GM19438 (cell line): Measurements from ENCODE around the gene RASSF1.
"Not testable (repeated sequence)": the region's sequence is repeated elsewhere in the genome, so short reads cannot be mapped to it uniquely, and the experiment has no call there.

Experiments
- ATAC-seq: cut with Tn5 transposase; IDR thresholded peaks from one replicate; pipeline ENCODE4 v1.9.1; 2021; ENCODE audit warnings: low read depth; ENCODE audit not compliant: unreplicated experiment

The RASSF1 gene

DNA sequence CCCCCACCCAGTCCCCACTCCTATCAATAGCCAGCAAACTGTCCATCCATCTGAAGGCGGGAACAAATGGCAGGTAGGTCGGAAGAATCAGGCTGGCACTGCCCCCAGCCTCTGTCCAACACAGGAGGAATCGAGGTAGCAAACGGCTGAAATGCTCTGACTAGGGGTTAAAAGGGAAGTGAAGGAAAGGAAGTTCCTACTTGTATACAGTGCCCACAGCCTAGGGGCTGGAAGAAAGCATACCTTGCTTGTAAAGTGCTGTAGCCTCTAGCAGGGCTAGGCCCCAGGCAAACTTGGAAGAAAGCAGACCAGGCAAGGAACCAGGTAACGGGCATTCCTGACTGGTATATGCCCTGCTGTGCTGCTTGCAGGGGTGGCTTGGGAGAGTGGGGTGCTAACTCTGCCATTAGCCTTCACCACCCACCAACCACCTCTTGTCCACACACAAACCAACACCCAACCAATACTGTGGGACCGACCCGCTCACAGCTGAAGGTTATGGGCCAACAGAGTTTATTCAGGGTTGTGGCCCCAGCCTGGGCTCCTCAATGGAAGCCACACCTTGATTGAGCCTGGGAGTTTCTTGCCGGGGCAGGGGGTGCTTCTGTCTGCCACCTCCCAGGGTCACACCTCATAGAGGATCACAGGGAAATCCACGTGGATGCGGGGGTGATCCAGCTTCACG, 15.0 kb downstream of the RASSF1 start:
- ATAC-seq = no peak

DNA sequence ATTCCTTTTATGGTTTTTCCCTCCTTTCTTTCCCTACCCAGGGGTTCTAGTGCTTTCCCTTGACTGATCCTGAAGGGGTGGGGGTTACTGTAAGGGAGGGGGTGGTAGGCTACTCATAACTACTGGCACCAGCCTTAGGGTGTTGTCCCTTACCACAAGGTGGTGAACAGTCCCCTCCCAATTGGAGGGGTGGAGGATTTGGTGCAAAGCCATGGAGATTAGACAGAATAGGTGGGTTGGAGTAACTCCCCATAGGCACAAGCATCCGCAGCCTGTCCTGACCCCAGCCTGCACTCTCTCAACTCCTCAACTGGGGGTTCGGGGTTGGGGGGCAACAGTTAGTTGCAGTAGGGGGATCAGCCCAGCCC, 15.5 kb downstream of the RASSF1 start:
- ATAC-seq = no peak

DNA sequence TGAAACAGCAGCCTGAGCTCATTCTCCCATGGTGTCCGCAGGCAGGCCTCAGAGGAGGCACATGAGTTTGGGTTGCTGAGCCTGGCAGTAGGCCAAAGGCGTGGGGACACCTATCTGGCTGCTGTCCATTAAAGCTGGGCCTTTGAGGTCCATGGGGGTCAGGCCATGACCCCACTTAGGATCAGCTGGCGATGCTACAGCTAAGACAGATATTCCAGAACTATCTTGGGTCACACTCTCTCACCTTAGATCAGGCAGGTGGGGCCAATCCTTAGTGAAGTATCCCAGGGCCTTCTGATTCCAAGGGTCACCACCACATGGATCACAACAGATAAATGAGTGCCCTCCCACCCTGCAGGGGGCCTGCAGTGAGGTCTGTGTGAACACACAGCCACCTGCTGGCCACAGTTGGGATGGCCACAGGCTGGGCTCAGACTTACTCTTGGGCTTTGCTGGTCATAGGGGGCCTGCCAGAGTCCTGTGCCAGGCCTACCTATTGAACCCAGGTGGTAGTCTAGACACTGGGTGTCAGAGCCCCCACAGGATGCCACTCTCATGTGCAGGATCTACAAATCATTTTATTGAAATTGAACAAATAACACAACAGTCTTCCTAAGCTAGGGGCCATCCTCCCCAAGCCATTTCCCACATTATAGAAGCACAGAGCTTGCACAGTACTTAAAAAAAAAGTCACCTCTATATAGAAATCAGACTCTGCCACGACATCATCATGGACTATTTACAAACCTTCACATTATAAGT, 16.1 kb downstream of the RASSF1 start:
- no peak for ATAC-seq

- ATAC-seq = no peak
Measured at GRCh38 chr3:50323614-50324199, 16.9 kb downstream of the RASSF1 start.

DNA sequence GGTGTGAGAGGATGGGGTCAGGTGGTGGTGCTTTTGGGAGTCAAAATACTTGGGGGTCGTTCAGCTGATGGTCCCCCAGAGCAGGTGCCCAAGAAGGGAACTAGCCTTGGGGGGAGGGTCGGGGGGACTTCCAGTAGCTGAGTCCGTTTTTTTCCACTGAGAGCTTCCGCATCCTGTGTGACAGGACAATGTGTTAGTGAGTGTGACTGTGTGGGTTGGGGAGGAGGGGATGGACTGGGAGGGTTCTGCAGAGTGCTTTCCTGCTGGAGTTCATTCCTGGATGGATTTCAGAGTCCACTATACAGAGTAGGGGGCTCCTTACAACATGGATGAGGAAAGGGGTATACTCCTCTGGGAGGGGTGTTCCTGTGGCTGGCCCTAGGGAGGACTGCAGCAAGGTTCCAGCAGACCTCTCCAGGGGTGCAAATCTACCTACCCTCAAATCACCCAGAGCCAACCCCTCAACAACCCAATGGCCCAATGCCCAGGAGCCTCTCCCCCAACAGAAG, 17.5 kb downstream of the RASSF1 start:
- ATAC-seq = no peak

GRCh38 chr3:50322386-50323091, 18.1 kb downstream of the RASSF1 start, which contains the start of gene HYAL2:
HYAL2 (minus strand) TSS chr3:50322745; CDS start chr3:50320489, 2,256 bp downstream.
- ATAC-seq = no peak

GRCh38 chr3:50322115-50322385, 18.6 kb downstream of the RASSF1 start:
- ATAC-seq = no peak

- ATAC-seq = peak; percentile 86
Measured at GRCh38 chr3:50321336-50322114, 19.1 kb downstream of the RASSF1 start.

DNA sequence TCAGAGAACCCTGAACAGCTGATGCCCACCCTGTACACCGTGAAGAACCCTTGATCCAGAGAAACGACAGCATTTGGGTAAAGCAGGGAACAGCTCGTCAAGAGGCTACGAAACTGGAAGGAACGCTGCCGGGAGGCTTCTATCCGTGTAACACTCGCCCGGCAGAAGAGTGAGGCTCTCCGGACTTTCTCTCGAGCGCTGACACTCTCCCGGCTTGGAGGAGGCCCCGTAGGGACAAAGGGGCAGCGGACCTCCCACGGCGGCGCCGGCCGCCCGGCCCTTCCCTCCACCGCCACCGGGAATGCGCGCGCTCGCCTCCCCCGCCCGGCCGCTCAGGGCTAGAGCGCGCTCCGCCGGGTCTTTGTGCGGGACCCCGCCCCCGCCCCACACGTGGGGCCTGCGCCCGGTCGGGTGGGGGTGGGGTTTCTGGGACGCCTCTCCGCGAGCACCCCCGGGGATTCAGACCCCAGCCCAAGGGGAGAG, 19.7 kb downstream of the RASSF1 start:
- ATAC-seq = peak; percentile 48

- no peak for ATAC-seq
Measured at GRCh38 chr3:50319894-50320625, 20.6 kb downstream of the RASSF1 start.

- ATAC-seq = no peak
Measured at GRCh38 chr3:50319181-50319893, 21.3 kb downstream of the RASSF1 start.

DNA sequence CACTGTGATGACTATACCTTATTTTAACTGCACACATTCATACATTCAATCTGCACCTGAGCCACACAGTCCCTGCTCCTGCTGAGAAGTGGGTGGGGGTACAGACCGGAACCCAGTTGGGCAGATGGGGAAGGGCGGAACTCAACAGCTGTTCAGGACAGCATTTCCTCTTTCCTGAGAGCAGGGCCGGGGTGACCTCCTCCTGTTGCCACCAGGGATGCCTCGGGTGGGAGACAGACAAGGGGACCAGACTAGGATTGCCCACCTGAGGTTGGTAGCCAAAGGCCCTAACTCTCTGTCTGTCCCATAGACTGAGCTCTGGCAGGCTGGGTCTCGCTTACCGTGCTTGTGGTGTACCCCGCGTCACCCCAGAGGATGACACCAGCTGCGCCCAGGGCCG, 22.0 kb downstream of the RASSF1 start:
- no peak for ATAC-seq

- no peak for ATAC-seq
Measured at GRCh38 chr3:50318163-50318562, 22.5 kb downstream of the RASSF1 start.

- no peak for ATAC-seq
Measured at GRCh38 chr3:50317300-50317699, 23.3 kb downstream of the RASSF1 start.

DNA sequence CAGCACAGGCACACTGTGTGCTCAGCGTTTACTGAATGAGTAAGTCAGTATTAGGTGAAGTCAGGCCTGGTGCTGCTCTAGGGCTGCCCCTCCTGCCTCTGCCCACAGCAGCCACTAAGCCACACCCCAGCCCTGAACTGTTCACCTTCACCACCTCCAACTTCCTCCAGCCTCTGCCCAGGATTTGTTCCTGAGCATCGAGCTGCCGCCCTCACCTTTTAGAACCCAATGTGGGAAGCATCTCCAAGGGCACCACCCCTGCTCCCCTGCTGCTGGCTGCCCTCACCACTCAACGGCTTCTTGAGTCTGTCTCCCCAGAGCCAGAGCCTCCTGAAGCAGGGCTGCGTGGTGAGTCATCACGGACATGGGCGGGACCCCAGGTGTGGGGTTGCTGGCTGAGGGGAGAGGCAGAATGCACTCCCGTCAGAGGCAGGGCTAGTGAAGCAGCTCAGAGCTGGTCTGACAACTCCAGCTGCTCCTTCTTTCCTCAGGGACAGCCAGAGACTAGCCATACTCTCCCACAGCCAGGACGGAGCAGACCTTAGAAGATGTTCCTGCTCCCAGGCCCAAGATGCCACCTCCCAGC, 23.9 kb downstream of the RASSF1 start:
- ATAC-seq = no peak

DNA sequence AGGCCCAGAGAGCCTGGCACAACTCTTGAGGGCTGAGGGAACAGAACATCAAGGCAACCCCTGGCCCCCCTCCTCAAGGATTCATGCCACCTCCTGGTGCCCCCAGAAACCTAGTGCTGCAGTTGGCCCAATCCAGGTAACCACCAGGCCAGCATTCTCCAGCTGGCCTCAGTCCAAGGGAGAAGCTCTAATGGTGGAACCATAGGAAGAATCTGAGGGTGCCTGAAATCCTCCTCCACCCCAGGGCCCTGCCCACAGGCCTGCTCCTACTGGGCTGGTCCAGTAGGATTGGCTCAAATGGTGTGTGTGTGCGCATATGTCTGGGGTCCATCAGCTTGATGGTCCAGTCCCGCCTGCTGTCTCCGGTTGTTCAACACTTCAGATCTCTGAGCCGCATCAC, 25.8 kb downstream of the RASSF1 start:
- ATAC-seq = no peak

GRCh38 chr3:50314342-50314741, 26.3 kb downstream of the RASSF1 start:
- no peak for ATAC-seq

- not testable (repeated sequence) for ATAC-seq
Measured at GRCh38 chr3:50312041-50312440, 28.6 kb downstream of the RASSF1 start.

GRCh38 chr3:50304601-50305000, 36.0 kb downstream of the RASSF1 start:
- no peak for ATAC-seq
